ENCODE data around the gene DAGLA. TPM values are rescaled to one million over a fixed set of nuclear protein-coding genes. Genes with fewer than 3 reads are reported as not detected.
A peak's percentile ranks its signal among the peaks of the same experiment; 100 is the strongest.

The DAGLA gene
- total and polyA plus RNA-seq, 8 donors, result under 0.01 to 27.2 (median 1.0) TPM

DNA sequence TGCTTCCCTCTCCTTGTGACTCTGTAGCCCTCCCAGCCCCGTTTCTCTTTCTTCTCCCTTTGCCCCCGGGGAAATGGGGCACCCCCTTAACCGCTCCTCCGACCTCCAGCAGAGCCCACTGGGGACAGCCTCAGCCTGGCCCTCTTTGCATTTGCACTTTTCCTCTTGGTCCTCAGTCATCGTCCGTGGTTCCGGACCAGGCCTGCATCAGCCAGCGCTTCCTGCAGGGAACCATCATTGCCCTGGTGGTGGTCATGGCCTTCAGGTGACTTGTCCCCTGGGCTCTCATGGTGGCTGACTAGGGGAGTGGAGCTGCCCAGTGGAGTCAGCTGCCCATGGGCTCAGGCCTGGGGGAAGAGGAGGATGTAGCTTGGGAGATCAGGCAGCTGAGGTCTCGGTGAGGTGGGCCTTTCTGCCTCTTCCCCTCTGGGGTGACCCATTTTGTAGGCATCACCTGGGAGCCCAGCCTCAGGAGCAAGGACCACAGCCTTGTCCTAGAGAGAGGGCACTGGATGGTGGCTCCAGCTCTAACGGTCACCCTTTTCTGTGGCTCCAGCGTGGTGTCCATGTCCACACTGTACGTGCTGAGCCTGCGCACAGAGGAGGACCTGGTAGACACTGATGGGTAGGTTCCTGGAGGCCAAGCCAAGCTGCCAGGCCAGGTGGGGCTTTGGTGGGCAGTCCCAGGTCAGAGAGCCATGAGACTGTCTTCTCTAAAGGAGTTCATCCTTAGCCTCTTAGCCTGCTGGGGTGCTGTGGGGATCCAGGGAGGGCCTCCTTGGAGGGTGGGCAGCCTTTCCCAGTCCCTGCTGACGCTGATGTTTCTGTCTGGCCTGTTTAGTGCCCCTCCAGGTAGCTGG, 99.7 kb downstream of the DAGLA start:
- Histone ChIP-seq H3K4me1 (peaks cover 17 to 32% (median 28%) of the 10 kb centered on the region in 4 donors), H3K4me3 (no peak overlapping the region), H3K9me3 (no peaks in the 10 kb centered on the region), H3K27ac (peak overlapping the region in 1 of 5 donors; percentile 22), H3K27me3 (no peaks in the 10 kb centered on the region), H3K36me3 (peaks cover 40 to 83% (median 79%) of the 10 kb centered on the region in 4 donors)
- no peak for DNase-seq
- TF ChIP-seq POLR2A (IDR thresholded peaks at IDR 0.05) (no peak), CTCF (IDR thresholded peaks at IDR 0.05) (no peak), EP300 (IDR thresholded peaks at IDR 0.05) (no peak), POLR2AphosphoS5 (IDR thresholded peaks at IDR 0.05) (no peak)
- intact Hi-C loops (cut with DNase I; ENCODE audit: low total_unique reads), result no loop called here
- WGBS, 5 donors, result 83 to 92% (median 86%) methylated on average over 13 to 14 of the region's 14 CpGs

DNA sequence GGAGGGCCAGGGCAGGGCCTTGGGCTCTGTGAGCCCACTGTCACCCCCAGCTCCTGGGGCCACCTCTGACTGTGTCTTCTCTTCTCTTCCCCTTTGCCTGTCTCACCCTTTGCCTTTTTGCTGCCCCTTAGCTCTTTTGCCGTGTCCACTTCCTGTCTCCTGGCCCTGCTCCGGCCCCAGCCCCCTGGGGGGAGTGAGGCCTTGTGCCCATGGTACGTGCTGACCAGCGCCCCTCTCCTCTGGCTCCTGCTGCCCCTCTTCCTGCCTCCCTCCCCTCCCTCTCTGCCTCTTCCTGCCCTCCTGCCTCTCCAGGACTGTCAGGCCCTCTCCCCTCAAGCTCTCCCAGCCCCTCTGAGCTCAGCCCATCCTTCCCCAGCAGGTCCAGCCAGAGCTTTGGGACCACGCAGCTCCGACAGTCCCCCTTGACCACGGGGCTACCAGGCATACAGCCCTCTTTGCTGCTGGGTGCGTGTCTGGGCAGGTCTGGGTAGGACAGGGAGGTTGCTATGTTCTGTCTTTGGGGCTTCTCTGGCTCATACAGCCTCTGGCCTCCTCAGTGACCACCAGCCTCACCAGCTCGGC, 100.5 kb downstream of the DAGLA start:
- no peak for DNase-seq
- Histone ChIP-seq H3K4me3 (no peak overlapping the region), H3K36me3 (peaks cover 47 to 91% (median 87%) of the 10 kb centered on the region in 4 donors), H3K9me3 (no peaks in the 10 kb centered on the region), H3K27ac (peak overlapping the region in 1 of 5 donors; percentile 22), H3K4me1 (peaks cover 12 to 25% (median 21%) of the 10 kb centered on the region in 4 donors), H3K27me3 (no peaks in the 10 kb centered on the region)
- intact Hi-C loops (cut with DNase I; ENCODE audit: low total_unique reads), result no loop called here
- no peak for TF ChIP-seq EP300 (IDR thresholded peaks at IDR 0.05)
- TF ChIP-seq CTCF (IDR thresholded peaks at IDR 0.05), result no peak
- no peak for TF ChIP-seq POLR2A (IDR thresholded peaks at IDR 0.05)
- no peak for TF ChIP-seq POLR2AphosphoS5 (IDR thresholded peaks at IDR 0.05)
- WGBS, 5 donors, result 80 to 89% (median 82%) methylated on average over 9 of the region's 9 CpGs

- H3K27ac ChIP-seq, result no peak overlapping the region
- H3K27me3 ChIP-seq, result no peaks in the 10 kb centered on the region
- H3K36me3 ChIP-seq, result peaks cover 56 to 98% (median 93%) of the 10 kb centered on the region in 4 donors
- intact Hi-C loops (cut with DNase I; ENCODE audit: low total_unique reads), result no loop called here
- no peaks in the 10 kb centered on the region for H3K9me3 ChIP-seq
- DNase-seq, result no peak
- H3K4me3 ChIP-seq, result no peak overlapping the region
- WGBS, 5 donors, result 33 to 69% (median 65%) methylated on average over 1 to 5 of the region's 5 CpGs
- H3K4me1 ChIP-seq, result peaks cover 12 to 21% (median 13%) of the 10 kb centered on the region in 4 donors
- TF ChIP-seq POLR2A (IDR thresholded peaks at IDR 0.05) (no peak), CTCF (IDR thresholded peaks at IDR 0.05) (no peak), EP300 (IDR thresholded peaks at IDR 0.05) (no peak), POLR2AphosphoS5 (IDR thresholded peaks at IDR 0.05) (no peak)
Observed at GRCh38 chr11:61781585-61781984, 101.4 kb downstream of the DAGLA start.

DNA sequence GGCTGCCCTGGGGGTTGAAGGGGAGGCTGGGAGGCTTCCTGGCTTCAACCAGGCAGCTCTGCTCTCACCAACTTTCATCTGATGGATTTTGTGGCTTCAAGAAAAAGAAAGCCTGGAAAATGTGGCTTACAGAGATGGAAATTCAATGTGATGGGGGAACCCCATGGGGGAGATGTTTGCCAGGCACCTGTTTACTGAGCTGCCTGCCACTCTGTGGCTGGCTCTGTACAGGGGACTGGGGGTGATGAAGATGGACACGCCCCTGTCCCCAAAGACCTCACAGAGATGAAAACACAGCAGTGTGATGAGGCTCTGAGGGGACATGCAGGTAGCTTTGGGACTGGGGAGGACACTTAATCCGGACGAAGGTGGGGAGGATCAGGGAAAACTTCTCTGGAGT, 102.1 kb downstream of the DAGLA start:
- intact Hi-C loops (cut with DNase I; ENCODE audit: low total_unique reads), result no loop called here
- no peak for DNase-seq
- WGBS, 5 donors, result 81 to 93% (median 88%) methylated on average over 3 of the region's 3 CpGs
- TF ChIP-seq POLR2AphosphoS5 (IDR thresholded peaks at IDR 0.05) (no peak), CTCF (IDR thresholded peaks at IDR 0.05) (no peak), EP300 (IDR thresholded peaks at IDR 0.05) (no peak), POLR2A (IDR thresholded peaks at IDR 0.05) (no peak)
- no peak overlapping the region for H3K27ac ChIP-seq
- H3K9me3 ChIP-seq, result no peaks in the 10 kb centered on the region
- no peak overlapping the region for H3K4me3 ChIP-seq
- H3K4me1 ChIP-seq, result peaks cover 6 to 14% (median 6%) of the 10 kb centered on the region in 4 donors
- H3K36me3 ChIP-seq, result peaks cover 60 to 100% (median 99%) of the 10 kb centered on the region in 4 donors
- H3K27me3 ChIP-seq, result no peaks in the 10 kb centered on the region
